ENCODE data around the gene ATP5F1E. TPM values are rescaled to one million over a fixed set of nuclear protein-coding genes. Genes with fewer than 3 reads are reported as not detected.
A peak's percentile ranks its signal among the peaks of the same experiment; 100 is the strongest.

ATP5F1E gene
- total and polyA plus RNA-seq, 7 donors = 57.1 to 88.5 (median 72.1) TPM

GRCh38 chr20:59030911-59031563 lies 1.1 kb downstream of the ATP5F1E start:
- H3K4me1 ChIP-seq = peaks cover 37% of the 10 kb centered on the region
- no peaks in the 10 kb centered on the region for H3K9me3 ChIP-seq
- H3K27me3 ChIP-seq (ENCODE audit: insufficient read depth in 3 of 3, low read length in 2 of 3) = no peaks in the 10 kb centered on the region
- intact Hi-C loops (cut with DNase I) = loop anchor here (5.0 kb wide), 3 partner anchors 49 to 379 kb away; partner anchors contain the start of genes NELFCD (in 1 of the 2) and STX16 (in 1 of the 2)
- TF ChIP-seq CTCF (IDR thresholded peaks at IDR 0.05) = no peak
- 63 to 69% (median 65%) methylated on average over 7 of the region's 7 CpGs for WGBS, 3 donors
- H3K27ac ChIP-seq = peak overlapping the region; percentile 92
- ATAC-seq (no peak), DNase-seq (no peak)
- H3K4me3 ChIP-seq = peak overlapping the region; percentile 89
- peaks cover 12 to 77% of the 10 kb centered on the region in 2 donors for H3K36me3 ChIP-seq (ENCODE audit: insufficient read depth in 1 of 2, low read depth in 1 of 2)

- Histone ChIP-seq H3K27me3 (ENCODE audit: insufficient read depth in 3 of 3, low read length in 2 of 3) (no peaks in the 10 kb centered on the region), H3K4me1 (peaks cover 37% of the 10 kb centered on the region), H3K9me3 (no peaks in the 10 kb centered on the region), H3K27ac (no peak overlapping the region), H3K36me3 (ENCODE audit: insufficient read depth in 1 of 2, low read depth in 1 of 2) (peaks cover 9 to 77% of the 10 kb centered on the region in 2 donors), H3K4me3 (peak overlapping the region; percentile 2)
- no peak for TF ChIP-seq CTCF (IDR thresholded peaks at IDR 0.05)
- ATAC-seq (no peak), DNase-seq (no peak)
- 32 to 40% (median 39%) methylated on average over 2 of the region's 2 CpGs for WGBS, 3 donors
- intact Hi-C loops (cut with DNase I) = no loop called here
These were observed 3.3 kb downstream of the ATP5F1E start for GRCh38 chr20:59028812-59029211.

GRCh38 chr20:59027741-59028320 lies 4.3 kb downstream of the ATP5F1E start:
- ATAC-seq (no peak), DNase-seq (no peak)
- intact Hi-C loops (cut with DNase I) = no loop called here
- no peak overlapping the region for H3K27ac ChIP-seq
- no peaks in the 10 kb centered on the region for H3K27me3 ChIP-seq (ENCODE audit: insufficient read depth in 3 of 3, low read length in 2 of 3)
- no peak for TF ChIP-seq CTCF (IDR thresholded peaks at IDR 0.05)
- peaks cover 8 to 82% of the 10 kb centered on the region in 2 donors for H3K36me3 ChIP-seq (ENCODE audit: insufficient read depth in 1 of 2, low read depth in 1 of 2)
- no peak overlapping the region for H3K4me3 ChIP-seq
- no peaks in the 10 kb centered on the region for H3K9me3 ChIP-seq
- H3K4me1 ChIP-seq = peaks cover 34% of the 10 kb centered on the region
- WGBS, 3 donors = 48 to 77% (median 60%) methylated on average over 8 of the region's 8 CpGs

GRCh38 chr20:59026904-59027740 lies 5.0 kb downstream of the ATP5F1E start:
- no peak overlapping the region for H3K27ac ChIP-seq
- no peaks in the 10 kb centered on the region for H3K9me3 ChIP-seq
- H3K27me3 ChIP-seq (ENCODE audit: insufficient read depth in 3 of 3, low read length in 2 of 3) = no peaks in the 10 kb centered on the region
- TF ChIP-seq CTCF (IDR thresholded peaks at IDR 0.05) = no peak
- DNase-seq (no peak), ATAC-seq (no peak)
- H3K36me3 ChIP-seq (ENCODE audit: insufficient read depth in 1 of 2, low read depth in 1 of 2) = peaks cover 10 to 89% of the 10 kb centered on the region in 2 donors
- no peak overlapping the region for H3K4me3 ChIP-seq
- H3K4me1 ChIP-seq = peaks cover 34% of the 10 kb centered on the region
- intact Hi-C loops (cut with DNase I) = no loop called here
- 75 to 79% (median 78%) methylated on average over 5 of the region's 5 CpGs for WGBS, 3 donors

Measured in psoas muscle (tissue), 8 donors.